Fibroblast of lung (primary cell): ENCODE results near the gene ABLIM2. TPM values are rescaled to one million over a fixed set of nuclear protein-coding genes. Genes with fewer than 3 reads are reported as not detected.

Experiments
- DNase-seq, 2 donors: peaks; one replicate each; pipeline versions ENCODE4 v3.0.0 to v3.0.0-alpha.2; 2010; ENCODE audit warnings: low read depth in 2 of 2
- H2AFZ ChIP-seq: 2 replicates; pipeline ENCODE4 v1.5.1; 2012; ENCODE audit warnings: low read length, control low read depth, inconsistent platforms
- H3K27ac ChIP-seq: 2 replicates; pipeline ENCODE4 v1.5.1; 2011; ENCODE audit warnings: low read length, control low read depth; ENCODE audit not compliant: insufficient read depth
- H3K27me3 ChIP-seq: 2 replicates; pipeline ENCODE4 v1.5.1; 2011; ENCODE audit warnings: mild to moderate bottlenecking, low read length; ENCODE audit not compliant: control insufficient read depth, insufficient read depth
- H3K36me3 ChIP-seq: 2 replicates; pipeline ENCODE4 v1.5.1; 2011; ENCODE audit warnings: low read length; ENCODE audit not compliant: control insufficient read depth, insufficient read depth
- H3K4me1 ChIP-seq: 2 replicates; pipeline ENCODE4 v1.5.1; 2011; ENCODE audit warnings: low read length; ENCODE audit not compliant: control insufficient read depth, insufficient read depth; ENCODE audit errors: extremely low read depth
- H3K4me2 ChIP-seq: 2 replicates; pipeline ENCODE4 v1.5.1; 2011; ENCODE audit warnings: low read length, control low read depth; ENCODE audit not compliant: insufficient read depth; ENCODE audit errors: extremely low read depth
- H3K4me3 ChIP-seq, 4 experiments: fragments of 200-600 bp in 1 of 4; sonication (generic) in 1 of 4; replicated peaks in 1 of 4; 2 replicates each; pipeline ENCODE4 v1.5.1; 2011 to 2016; ENCODE audit warnings: low read length in 4 of 4, low read depth in 3 of 4, mild to moderate bottlenecking in 3 of 4, control low read depth in 2 of 4, inconsistent platforms in 1 of 4, mixed read lengths in 1 of 4; ENCODE audit not compliant: insufficient read depth in 1 of 4; ENCODE audit errors: control extremely low read depth in 1 of 4
- H3K79me2 ChIP-seq: 2 replicates; pipeline ENCODE4 v1.5.1; 2012; ENCODE audit warnings: mild to moderate bottlenecking, low read length, inconsistent platforms; ENCODE audit not compliant: control insufficient read depth, insufficient read depth
- H3K9ac ChIP-seq: 2 replicates; pipeline ENCODE4 v1.5.1; 2011; ENCODE audit warnings: mild to moderate bottlenecking, low read length, control low read depth; ENCODE audit not compliant: insufficient read depth
- H3K9me3 ChIP-seq: 2 replicates; pipeline ENCODE4 v1.5.1; 2012; ENCODE audit warnings: low read depth, low read length; ENCODE audit not compliant: control insufficient read depth, insufficient read depth
- H4K20me1 ChIP-seq: 2 replicates; pipeline ENCODE4 v1.5.1; 2011; ENCODE audit warnings: low read length; ENCODE audit not compliant: control insufficient read depth, insufficient read depth; ENCODE audit errors: extremely low read depth
- EZH2 ChIP-seq: IDR thresholded peaks from 2 replicates; pipeline ENCODE4 v1.5.1; 2012; ENCODE audit warnings: low read length, control low read depth, mild to moderate bottlenecking; ENCODE audit errors: missing control alignments
- polyA plus RNA-seq, 2 donors: library from polyadenylated mRNA; depleted of rRNA in 1 of 2; stranded (reverse) in 1 of 2; unstranded in 1 of 2; fragments of >200 nt; gene quantifications; 2 replicates each; pipeline ENCODE4 v1.2.1, GENCODE V29; 2011 to 2012; ENCODE audit warnings: missing spikeins in 1 of 2
- total RNA-seq: library from RNA; depleted of rRNA; stranded (reverse); fragments of >200 nt; gene quantifications from 2 replicates; pipeline ENCODE4 v1.2.1, GENCODE V29; 2014
- TF ChIP-seq, protein P1 (sequence below), 2 donors: IDR thresholded peaks in 1 of 2; conservative IDR thresholded peaks in 1 of 2; 1 replicate in 1 of 2; 2 replicates in 1 of 2; pipeline ENCODE4 v1.5.1; 2011 to 2012; ENCODE audit warnings: low read length in 2 of 2, control low read depth in 1 of 2, inconsistent platforms in 1 of 2, low read depth in 1 of 2, mild to moderate bottlenecking in 1 of 2

The ABLIM2 gene
- total and polyA plus RNA-seq, 2 donors (not counting 1 experiment from before 2014, with no cell fraction given), result 0.66 to 2.6 TPM

DNA sequence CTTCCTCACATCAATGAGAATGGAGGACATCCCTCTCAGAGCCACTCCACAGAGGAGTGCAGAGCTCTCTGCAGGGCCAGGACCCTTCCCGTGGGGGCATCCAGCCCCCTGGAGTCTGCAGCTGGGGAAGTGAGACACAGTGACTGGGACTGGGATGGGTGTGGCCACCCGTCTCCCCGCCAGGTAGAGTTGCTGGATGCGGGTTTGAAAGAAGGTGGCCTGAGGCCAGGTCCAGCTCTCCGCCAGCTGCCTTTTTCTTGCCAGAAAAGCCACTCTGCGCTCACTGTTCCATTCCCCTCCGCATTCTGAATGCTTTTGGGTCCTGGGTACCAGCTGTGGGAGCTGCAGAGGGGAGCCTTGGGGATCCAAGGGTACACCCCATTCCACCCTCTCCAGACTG lies 82.6 kb downstream of the ABLIM2 start:
- no peak for DNase-seq
- Histone ChIP-seq H3K9ac (no peak overlapping the region), H3K4me2 (no peak overlapping the region), H3K4me3 (no peak overlapping the region), H2AFZ (no peak overlapping the region), H3K9me3 (no peaks in the 10 kb centered on the region), H4K20me1 (no peaks in the 10 kb centered on the region), H3K27ac (no peak overlapping the region), H3K27me3 (no peaks in the 10 kb centered on the region), H3K4me1 (no peaks in the 10 kb centered on the region), H3K79me2 (no peaks in the 10 kb centered on the region), H3K36me3 (no peaks in the 10 kb centered on the region)
- TF ChIP-seq EZH2, result no peak
- TF ChIP-seq, protein P1, sequence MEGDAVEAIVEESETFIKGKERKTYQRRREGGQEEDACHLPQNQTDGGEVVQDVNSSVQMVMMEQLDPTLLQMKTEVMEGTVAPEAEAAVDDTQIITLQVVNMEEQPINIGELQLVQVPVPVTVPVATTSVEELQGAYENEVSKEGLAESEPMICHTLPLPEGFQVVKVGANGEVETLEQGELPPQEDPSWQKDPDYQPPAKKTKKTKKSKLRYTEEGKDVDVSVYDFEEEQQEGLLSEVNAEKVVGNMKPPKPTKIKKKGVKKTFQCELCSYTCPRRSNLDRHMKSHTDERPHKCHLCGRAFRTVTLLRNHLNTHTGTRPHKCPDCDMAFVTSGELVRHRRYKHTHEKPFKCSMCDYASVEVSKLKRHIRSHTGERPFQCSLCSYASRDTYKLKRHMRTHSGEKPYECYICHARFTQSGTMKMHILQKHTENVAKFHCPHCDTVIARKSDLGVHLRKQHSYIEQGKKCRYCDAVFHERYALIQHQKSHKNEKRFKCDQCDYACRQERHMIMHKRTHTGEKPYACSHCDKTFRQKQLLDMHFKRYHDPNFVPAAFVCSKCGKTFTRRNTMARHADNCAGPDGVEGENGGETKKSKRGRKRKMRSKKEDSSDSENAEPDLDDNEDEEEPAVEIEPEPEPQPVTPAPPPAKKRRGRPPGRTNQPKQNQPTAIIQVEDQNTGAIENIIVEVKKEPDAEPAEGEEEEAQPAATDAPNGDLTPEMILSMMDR (conservative IDR thresholded peaks at IDR 0.05 in 1 of 2, IDR thresholded peaks at IDR 0.05 in 1 of 2; ENCODE audit: low read depth in 1 of 2, low read length in 2 of 2), result no peak

DNA sequence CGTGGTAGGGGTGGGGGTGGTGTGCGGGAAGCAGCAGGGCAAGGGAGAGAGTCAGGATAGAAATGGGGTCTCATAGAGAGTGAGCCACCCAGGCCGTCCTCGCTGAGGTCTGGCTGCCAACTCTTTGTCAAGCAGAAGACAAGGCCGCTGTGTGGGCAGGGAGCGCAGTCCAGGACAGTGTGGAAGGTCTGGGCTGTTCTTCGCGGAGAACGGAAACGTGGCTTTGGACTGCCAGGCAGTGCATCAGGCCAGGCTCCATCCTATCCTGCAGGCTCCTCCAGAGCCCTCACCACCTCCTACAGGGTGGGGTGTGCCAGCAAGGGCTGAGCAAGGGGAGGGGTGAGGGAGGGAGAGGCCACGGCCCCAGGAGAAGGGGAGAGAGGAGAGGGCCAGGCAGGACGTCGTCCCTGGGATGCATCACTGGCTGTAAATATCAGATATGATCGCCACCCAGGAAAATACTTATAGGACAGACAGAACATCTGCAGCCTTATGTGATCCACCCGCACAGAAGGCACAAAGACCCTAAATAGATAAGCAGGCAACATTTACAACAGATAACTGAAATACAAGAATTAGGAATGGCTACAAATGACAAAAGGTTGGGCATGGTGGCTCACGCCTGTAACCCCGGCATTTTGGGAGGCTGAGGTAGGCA lies 85.3 kb downstream of the ABLIM2 start:
- no peaks in the 10 kb centered on the region for H3K4me1 ChIP-seq
- no peak overlapping the region for H3K4me3 ChIP-seq
- no peaks in the 10 kb centered on the region for H3K79me2 ChIP-seq
- no peaks in the 10 kb centered on the region for H3K36me3 ChIP-seq
- H3K4me2 ChIP-seq, result no peak overlapping the region
- no peaks in the 10 kb centered on the region for H3K27me3 ChIP-seq
- H4K20me1 ChIP-seq, result no peaks in the 10 kb centered on the region
- H3K9ac ChIP-seq, result no peak overlapping the region
- no peaks in the 10 kb centered on the region for H3K9me3 ChIP-seq
- H3K27ac ChIP-seq, result no peak overlapping the region
- TF ChIP-seq, protein P1 (conservative IDR thresholded peaks at IDR 0.05 in 1 of 2, IDR thresholded peaks at IDR 0.05 in 1 of 2; ENCODE audit: low read depth in 1 of 2, low read length in 2 of 2), result no peak
- no peak for TF ChIP-seq EZH2
- no peak for DNase-seq
- H2AFZ ChIP-seq, result no peak overlapping the region

DNA sequence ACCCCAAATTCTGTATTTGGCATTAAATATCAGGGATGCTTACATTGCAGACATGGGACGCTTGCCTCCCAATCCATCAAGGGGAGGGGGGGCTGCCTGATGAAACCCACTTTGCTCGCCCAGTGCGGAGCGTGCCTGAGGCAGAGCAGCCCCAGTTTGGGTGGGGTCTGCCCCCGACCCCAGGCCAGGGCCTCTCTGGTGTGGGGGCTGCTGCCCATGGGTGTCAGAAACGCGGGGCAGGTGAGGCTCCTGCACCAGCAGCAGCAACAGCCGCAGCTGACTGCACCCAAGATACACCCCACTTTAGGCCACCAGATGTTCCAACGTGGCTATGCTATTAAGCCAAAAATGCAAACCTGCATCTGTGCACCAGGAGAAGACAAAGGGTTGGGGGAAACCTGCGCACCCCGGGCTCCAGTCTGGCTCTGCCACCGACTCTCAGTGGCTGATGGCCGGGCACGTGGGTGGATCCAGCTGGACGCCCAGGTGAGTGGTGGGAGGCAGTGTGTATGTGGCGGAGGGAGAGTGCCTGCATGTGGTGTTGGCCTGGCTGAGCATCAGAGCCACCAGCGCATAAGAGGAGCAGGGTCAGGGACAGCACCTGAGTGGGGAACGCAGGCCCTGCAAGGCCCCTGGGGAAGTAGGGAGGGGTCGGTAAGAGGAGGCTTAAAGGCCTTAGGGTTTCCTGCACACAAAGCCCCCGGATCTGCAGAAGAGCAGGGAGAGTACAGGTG lies 86.2 kb downstream of the ABLIM2 start:
- no peak for DNase-seq
- TF ChIP-seq EZH2, result no peak
- TF ChIP-seq, protein P1 (conservative IDR thresholded peaks at IDR 0.05 in 1 of 2, IDR thresholded peaks at IDR 0.05 in 1 of 2; ENCODE audit: low read depth in 1 of 2, low read length in 2 of 2), result no peak
- H3K4me3 ChIP-seq, result no peak overlapping the region
- H3K9ac ChIP-seq, result no peak overlapping the region
- no peaks in the 10 kb centered on the region for H3K79me2 ChIP-seq
- no peaks in the 10 kb centered on the region for H3K4me1 ChIP-seq
- no peaks in the 10 kb centered on the region for H3K9me3 ChIP-seq
- no peaks in the 10 kb centered on the region for H3K36me3 ChIP-seq
- H4K20me1 ChIP-seq, result no peaks in the 10 kb centered on the region
- no peak overlapping the region for H2AFZ ChIP-seq
- no peak overlapping the region for H3K4me2 ChIP-seq
- no peak overlapping the region for H3K27ac ChIP-seq
- H3K27me3 ChIP-seq, result no peaks in the 10 kb centered on the region
